HG02973 (cell line): ENCODE measurements around the gene ZNF182.
"Not testable (repeated sequence)": the region's sequence is repeated elsewhere in the genome, so short reads cannot be mapped to it uniquely, and the experiment has no call there.

Source experiments
- ATAC-seq: cut with Tn5 transposase; IDR thresholded peaks from one replicate; pipeline ENCODE4 v1.9.1; 2021; ENCODE audit warnings: moderate library complexity; ENCODE audit not compliant: unreplicated experiment

ZNF182 gene

DNA sequence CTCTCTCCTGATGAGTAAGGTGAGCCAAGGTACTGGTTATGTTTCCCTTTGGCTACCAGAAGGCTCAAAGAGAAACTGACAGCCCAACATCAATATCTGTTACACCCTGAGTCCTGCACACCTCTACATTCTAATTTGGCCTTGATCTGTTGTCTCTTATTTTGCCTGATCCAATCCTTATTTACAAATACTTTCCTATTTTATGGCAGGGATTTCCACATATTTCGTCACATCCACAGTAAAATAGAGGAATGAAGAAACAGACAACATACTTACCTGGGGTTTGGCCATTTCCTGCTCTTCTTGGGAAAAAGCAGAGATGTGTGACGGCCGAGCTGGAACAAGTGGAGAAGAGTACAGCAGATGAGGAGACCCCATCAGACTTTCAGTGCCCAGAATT is 1.5 kb downstream of the ZNF182 start:
- ATAC-seq: no peak

DNA sequence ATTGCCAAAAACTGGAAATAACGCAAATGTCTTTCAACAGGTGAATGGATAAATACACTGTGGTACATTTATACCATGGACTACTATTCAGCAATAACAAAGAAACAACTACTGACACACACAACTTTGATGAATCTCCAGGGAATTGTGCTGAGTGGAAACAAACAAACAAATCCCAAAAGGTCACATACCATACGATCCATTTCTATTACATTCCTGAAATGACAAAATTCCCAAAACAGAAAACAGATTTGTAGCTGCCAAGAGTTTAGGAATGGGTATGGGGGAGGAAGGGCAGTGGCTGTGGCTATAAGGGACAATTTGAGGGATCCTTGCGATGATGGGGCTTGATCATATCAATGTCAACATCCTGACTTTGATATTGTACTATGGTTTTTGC is 2.5 kb downstream of the ZNF182 start:
- ATAC-seq: no peak

DNA sequence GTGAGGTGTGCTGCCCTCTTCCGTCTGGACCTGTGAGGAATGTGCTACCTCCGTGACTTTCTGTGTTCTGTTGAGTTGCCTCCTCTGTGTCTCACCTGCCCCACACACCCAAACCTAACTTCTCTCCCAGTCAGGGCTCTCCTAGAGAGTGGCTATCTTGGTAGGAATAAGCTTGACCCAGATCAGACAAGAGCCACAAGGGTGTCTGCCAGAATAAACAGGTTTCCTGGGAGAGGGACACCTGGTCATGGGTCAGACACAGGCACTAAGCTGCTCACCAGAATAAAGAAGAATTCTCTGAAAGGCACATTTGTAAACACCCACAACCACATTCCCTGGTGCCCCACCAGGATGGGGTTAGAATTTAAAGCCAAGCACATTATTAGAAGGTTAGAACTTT is 11.1 kb downstream of the ZNF182 start:
- no peak for ATAC-seq

DNA sequence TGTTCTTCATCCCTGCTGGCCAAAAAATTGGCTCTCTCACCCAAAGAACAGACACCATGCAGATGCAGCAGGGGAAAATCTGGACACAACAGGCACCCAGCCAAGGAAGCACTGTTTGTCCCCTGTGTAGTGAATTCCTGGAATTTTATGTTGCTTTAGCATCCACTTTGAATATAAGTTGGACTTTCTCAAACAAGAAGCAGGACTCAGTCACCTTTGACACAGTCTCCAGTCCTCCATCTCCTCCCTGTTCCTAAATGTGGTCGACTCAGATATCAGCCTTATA is 11.8 kb downstream of the ZNF182 start:
- no peak for ATAC-seq

DNA sequence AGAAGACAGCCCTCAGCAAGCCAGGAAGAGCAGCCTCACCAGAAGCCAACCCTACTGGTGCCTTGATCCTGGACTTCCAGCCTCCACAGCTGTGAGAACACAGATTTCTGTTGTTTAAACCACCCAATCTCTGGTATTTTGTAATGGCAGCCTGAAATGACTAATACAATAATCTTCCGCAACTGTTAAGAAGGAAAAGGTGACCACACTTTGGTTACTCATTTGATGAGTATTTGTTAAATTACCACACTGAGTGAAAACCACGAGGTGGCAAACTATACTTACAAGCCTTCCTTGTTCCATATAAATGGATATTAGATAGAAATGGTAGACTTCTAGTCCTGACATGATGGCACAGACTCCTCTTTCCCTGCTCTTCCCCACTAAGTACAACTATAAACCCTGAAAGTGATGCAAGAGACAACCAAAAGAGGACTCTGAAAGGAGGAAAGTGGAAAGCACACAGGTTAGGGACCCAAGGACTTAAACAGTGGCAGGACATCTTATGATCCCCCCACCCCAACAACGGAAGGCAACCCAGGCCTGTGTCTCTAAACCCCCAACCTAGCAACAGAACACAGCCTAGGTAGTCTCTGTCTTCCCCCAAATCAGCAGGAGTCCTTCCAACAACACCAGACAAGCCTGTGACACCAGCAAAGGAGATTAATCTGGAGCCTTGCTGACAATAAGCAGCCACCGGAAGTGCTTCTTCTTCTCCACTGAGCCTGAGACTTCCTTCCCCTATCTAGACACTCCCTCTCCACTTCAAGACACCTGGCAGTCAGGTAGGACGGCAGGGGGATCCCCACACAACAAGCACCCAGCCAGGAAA is 12.3 kb downstream of the ZNF182 start:
- no peak for ATAC-seq

DNA sequence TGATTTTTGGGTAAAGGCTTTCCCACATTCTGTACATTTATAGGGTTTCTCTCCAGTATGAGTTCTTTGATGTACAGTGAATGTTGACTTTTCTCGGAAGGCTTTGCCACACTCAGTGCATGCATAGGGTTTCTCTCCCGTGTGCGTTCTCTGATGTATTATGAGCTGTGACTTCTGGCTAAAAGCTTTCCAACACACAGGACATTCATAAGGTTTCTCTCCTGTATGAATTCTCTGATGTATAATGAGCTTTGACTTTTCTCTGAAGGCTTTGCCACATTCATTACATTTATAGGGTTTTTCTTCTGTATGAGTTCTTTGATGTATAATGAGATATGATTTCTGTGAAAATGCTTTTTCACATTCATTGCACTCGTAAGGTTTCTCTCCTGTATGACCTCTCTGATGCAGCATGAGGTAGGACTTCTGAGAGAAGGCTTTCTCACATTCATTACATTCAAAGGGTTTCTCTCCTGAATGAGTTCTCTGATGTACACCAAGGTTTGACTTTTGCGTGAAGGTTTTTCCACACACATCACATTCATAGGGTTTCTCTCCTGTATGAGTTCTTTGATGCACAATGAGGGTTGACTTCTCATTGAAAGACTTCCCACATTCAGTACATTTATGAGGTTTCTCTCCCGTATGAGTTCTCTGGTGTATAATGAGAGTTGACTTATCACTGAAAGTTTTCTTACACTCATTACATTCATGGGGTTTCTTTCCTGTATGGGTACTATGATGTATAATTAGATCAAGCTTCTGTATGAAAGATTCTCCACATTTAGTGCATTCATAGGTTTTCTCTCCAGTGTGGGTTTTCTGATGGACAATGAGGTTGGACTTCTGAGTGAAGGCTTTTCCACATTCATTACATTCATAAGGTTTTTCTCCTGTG is 27.3 kb downstream of the ZNF182 start:
- ATAC-seq: no peak

DNA sequence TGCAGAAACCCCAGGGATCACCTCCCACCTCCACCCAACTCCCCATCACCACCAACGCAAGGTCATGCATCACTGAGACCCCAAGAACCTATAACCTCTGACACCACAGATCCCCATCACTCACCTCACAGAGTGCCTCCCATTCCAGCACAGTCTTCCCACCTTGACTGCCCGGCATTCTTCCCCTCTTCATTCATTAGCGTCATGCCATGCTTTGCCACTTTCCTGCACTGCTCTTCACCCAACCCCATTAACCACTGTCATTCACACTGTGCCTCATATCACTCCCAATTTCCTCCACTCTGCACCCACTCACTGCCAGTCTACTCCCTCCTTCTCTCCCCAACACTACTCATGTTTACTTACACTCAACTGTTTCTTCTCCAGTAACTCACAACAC is 30.6 kb downstream of the ZNF182 start:
- ATAC-seq: no peak

DNA sequence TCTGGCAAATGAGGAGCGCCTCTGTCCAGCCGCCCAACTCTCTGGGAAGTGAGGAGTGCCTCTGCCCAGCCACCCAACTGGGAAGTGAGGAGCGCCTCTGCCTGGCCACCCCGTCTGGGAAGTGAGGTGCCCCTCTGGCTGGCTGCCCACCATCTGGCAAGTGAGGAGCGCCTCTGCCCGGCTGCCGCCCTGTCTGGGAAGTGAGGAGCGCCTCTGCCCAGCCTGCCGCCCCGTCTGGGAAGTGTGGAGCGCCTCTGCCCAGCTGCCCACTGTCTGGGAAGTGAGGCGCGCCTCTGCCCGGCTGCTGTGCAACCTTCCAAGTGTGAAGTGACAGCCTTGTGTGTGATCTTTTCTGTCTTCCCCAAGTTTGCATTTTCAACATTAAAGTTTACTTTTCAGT is 38.3 kb downstream of the ZNF182 start:
- ATAC-seq: not testable (repeated sequence)

DNA sequence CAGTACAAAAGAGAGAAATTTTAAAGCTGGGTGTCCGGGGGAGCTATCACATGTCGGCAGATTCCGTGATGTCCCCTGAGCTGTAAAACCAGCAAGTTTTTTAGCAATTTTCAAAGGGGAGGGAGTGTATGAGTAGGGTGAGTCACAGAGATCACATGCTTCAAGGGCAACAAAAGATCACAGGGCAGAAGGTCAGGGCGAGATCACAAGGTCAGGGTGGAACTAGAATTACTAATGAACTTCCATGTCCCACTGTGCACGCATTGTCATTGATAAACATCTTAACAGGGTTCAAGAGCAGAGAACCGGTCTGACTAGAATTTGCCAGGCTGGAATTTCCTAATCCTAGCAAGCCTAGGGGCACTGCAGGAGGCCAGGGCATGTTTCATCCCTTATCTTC is 42.0 kb downstream of the ZNF182 start:
- ATAC-seq: not testable (repeated sequence)

DNA sequence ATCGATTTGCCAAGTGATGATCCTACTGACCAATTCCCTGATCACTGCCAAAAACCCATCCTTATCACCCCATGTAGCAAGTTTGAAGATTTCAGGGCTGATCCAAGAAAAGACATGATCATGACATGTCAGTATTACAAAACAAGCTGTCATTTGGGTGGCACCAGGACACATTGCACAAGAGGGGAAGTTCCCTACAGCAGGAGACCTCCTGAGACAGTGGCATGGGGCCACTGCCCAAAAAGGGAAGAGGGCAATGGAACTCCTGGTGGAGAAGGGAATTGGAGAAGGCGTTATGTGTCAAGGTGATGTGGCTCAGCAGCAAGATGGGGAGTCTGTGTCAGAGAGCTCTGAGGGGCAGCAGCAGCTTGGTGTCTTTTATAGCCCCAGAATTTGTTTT is 43.4 kb downstream of the ZNF182 start:
- no peak for ATAC-seq

DNA sequence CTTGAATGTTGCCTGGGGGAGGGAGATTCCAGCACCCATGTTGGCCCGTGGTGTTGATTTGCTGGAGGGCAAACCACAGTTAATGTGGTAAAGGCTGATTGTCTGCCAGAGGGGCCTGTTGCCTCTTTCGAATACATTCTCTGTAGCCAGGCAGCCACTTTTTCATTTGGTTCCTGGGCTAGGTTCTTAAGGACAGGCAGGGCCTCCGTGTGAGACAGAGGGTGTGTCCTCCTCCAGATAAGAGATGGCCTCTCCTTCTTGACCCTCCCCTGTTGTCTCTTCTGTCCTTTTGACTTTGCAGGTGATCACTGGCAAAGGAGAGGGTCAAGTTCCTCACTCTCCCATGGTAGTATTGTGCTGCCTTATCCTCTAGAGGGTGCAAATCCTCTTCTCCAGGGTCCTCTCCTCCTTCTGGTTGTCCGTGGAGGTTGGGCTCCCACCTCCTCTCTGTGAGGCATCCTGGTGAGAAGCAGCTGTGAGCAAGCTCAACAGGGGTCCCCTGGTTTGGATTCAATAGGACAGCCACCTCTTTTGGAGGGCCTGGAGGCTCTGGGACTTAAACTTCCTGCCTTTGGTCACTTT is 44.9 kb downstream of the ZNF182 start:
- ATAC-seq: no peak

DNA sequence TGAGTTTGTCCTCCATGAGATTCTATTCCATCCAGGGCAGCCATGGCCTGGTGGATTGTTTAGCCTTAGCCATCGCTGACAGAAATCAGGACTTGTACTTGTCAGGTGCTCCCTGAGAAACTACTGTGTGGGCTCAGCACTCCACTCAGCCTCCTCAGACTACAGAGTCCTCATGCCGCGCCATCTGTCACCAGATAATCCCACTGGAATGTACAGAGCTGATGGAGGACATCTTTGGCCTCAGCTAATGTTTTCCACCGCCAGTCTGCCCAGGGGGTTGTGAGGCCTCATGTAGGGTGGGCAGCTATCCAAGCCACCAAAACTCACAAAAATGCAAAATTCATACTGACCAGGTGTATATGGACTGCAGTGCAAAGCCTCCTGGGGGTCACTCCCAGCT is 45.6 kb downstream of the ZNF182 start:
- not testable (repeated sequence) for ATAC-seq

DNA sequence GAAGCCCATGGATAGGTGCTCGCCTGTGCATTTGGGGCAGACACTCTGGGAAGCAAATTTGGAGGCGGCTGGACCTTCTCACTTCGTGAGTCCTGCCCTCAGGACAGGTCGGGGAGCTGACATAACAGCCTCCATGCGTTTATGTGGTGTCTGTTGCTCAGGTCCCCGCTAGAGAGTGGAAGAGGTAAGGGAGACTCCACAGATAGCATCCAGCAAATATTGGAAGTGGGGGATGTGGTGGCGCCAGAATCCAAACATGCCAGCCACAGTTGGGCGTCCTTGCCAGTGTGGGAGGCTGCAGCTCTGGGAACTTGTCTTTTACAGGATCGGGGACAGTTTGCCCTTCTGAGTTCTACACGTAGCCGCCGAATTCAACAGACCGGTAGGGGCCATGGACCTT is 47.8 kb downstream of the ZNF182 start:
- ATAC-seq: no peak

DNA sequence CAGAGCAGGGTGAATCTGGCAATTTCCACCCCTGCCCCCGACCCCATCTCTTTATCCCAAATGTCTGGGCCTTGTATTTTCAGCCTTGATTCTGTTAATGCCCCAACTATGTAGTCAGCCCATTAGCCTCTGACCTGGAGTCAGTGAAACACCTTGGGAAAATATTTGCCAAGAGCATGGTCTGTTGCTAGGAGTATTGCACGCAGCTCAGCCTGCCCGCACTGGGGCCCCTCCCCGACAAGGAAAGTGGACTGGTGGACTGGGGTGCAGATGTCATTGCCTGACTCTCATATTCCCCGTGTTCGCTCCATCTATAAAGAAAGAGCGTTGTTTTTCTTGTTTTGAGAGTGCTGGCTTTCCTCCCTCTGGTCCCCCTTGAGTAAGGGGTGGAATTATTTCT is 48.5 kb downstream of the ZNF182 start:
- ATAC-seq: not testable (repeated sequence)

DNA sequence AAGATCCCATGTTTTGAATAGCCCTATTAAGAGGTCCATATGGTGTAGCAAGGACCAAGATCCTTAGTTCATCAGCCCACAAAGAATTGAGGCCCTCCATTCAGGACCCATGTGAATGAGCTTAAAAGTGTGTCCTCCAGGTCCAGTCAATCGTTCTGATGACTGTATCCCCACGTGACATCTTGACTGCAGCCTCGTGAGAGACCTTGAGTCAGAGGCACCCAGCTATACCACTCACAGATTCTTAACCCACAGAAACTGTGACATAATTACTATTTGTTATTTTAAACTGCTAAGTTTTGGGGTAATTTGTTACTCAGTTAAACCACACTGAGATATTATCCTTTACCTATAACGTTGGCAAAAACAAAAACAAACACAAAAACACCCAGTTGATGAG is 62.4 kb downstream of the ZNF182 start:
- no peak for ATAC-seq

DNA sequence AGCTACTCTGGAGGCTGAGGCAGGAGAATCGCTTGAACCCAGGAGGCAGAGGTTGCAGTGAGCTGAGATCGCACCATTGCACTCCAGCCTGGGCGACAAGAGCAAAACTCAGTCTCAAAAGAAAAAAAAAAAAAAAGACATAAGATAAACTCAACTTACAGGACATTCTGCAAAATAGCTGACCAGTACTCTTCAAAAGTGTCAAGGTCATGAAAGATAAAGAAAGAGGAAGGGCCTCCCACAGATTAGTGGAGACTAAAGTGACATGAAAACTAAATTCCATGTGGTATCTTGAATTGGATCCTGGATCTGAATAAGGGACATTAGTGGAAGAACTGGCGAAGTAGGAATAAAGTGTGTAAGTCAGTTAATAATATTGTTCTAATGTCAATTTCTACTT is 63.3 kb downstream of the ZNF182 start:
- no peak for ATAC-seq

DNA sequence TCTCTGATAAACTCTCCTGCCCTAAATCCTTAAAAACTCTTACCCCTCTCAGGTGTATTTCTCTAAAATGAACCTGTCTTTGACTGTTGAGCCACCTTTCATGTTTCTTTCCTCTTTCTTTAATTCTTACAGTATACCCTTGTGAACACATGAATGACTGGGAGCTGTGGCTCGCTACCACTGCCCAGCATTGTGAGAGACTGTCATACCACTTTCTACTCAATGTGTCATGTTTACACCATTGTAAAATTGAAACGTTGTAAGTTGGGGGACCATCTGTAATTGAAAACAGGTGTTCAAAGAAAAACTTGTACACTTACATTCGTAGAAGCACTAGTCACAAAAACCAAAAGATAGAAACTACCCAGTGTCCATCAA is 66.9 kb downstream of the ZNF182 start:
- ATAC-seq: no peak

DNA sequence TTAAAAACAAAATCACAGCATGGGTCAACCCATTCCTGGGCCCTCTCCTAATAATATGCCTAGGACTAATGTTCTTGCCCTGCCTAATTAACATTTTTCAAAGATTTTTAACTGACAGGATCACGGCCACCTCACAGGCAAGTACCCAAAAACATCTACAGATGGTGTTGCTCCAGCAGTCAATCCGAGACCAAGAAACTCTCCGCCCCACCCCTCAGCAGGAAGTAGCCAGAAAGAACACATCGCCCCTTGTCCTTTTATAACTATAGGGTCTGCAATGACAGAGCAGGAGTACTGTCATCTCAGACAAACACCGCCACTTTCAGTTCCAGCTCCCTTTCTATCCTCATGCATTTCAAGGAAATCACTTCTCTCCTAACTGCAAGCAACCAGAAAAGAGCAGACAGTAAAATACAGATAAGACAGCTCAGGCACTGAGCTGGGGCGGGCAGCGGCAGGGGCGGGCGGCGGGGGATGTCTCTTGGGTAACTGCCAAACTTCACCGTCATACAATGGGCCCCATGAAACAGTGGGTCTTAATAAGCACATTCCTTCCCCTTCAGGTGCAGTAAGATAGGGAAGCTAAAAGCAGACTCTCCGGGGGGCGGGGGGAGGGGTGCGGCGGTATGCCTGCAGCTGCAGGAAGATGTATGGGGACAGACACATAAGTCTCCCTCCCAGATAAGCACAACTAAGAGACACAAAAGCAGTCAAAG is 67.4 kb downstream of the ZNF182 start:
- no peak for ATAC-seq

DNA sequence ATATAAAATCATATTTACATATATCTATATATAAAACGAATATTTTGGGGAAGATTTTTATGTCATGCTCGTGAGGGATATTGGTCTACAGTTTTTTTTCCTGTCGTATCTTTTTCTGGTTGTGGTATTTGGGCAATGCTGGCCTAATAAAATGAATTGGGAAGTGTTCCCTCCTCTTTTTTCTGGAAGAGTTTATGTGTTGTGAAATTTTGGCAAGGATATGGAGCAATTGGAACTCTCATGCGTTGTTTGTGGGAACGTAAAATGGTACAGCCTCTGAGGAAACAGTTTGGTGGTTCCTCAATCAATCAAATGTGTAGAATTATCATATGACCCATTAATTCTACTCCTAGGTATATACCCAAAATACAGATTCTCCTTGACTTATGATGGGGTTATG is 69.8 kb downstream of the ZNF182 start:
- ATAC-seq: no peak

DNA sequence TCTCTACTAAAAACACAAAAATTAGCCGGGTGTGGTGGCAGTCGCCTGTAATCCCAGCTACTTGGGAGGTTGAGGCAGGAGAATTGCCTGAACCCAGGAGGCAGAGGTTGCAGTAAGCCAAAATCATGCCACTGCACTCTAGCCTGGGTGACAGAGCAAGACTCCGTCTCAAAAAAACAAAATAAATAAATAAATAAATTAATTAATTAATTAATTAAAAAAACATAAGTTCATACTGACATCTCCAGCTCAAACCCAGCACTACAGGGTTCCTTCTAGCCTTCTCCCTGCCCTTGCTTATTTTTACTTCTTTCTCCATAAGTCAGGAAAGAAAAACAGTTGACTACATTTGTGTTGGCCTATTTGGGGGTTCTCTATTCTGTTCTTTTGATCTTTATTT is 71.8 kb downstream of the ZNF182 start:
- ATAC-seq: not testable (repeated sequence)

DNA sequence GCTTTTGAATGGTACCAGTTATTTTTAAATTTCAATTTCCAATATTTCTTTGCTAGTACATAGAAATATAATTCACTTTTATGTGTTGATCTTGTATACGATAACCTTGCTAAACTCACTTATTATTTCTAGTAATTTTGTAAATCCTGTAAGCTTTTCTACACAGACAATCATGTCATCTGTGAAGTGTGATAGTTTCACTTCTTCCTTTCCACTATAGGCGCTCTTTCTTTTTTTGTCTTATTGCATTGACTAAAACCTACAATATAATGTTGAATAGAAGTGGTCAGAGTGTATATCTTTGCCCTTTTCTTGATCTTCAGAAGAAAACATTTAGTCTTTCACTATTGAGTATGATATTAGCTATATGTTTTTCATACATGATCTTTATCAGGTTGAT is 76.6 kb downstream of the ZNF182 start:
- ATAC-seq: no peak
